Osteoblast (primary cell): ENCODE data around the gene INTS3. TPM values are rescaled to one million over a fixed set of nuclear protein-coding genes. Genes with fewer than 3 reads are reported as not detected.

Experiments used
- DNase-seq: peaks from one replicate; pipeline ENCODE4 v3.0.0; 2011; ENCODE audit warnings: low spot score, mixed read lengths; ENCODE audit not compliant: insufficient read length; ENCODE audit errors: missing footprints
- H2AFZ ChIP-seq: 2 replicates; pipeline ENCODE4 v1.6.0; 2011; ENCODE audit warnings: mild to moderate bottlenecking, low read length
- H3K27ac ChIP-seq: 2 replicates; pipeline ENCODE4 v1.5.1; 2011; ENCODE audit warnings: mild to moderate bottlenecking, low read depth, low read length, moderate library complexity
- H3K27me3 ChIP-seq: 2 replicates; pipeline ENCODE4 v1.6.0; 2012; ENCODE audit warnings: mild to moderate bottlenecking, control low read depth, inconsistent platforms, low read length, moderate library complexity; ENCODE audit not compliant: insufficient read depth
- H3K36me3 ChIP-seq: 2 replicates; pipeline ENCODE4 v1.5.1; 2011; ENCODE audit warnings: mild to moderate bottlenecking, low read length, control low read depth, moderate library complexity; ENCODE audit not compliant: insufficient read depth
- H3K4me1 ChIP-seq: 2 replicates; pipeline ENCODE4 v1.5.1; 2011; ENCODE audit warnings: mild to moderate bottlenecking, low read length, control low read depth, moderate library complexity; ENCODE audit not compliant: insufficient read depth
- H3K4me2 ChIP-seq: 2 replicates; pipeline ENCODE4 v1.6.0; 2011; ENCODE audit warnings: mild to moderate bottlenecking, low read length; ENCODE audit not compliant: insufficient read depth
- H3K4me3 ChIP-seq: fragments of 200-600 bp; sonication (generic); 3 replicates; pipeline ENCODE4 v1.5.1; 2012; ENCODE audit warnings: mild to moderate bottlenecking, low read length, inconsistent platforms; ENCODE audit not compliant: insufficient read depth
- H3K79me2 ChIP-seq: 2 replicates; pipeline ENCODE4 v1.6.0; 2012; ENCODE audit warnings: mild to moderate bottlenecking, low read length, control low read depth, inconsistent platforms; ENCODE audit not compliant: insufficient read depth
- H3K9me3 ChIP-seq: 2 replicates; pipeline ENCODE4 v1.5.1; 2011; ENCODE audit warnings: low read depth, low read length, control low read depth
- H4K20me1 ChIP-seq: 2 replicates; pipeline ENCODE4 v1.6.0; 2012; ENCODE audit warnings: mild to moderate bottlenecking, low read length, control low read depth; ENCODE audit not compliant: insufficient read depth
- CTCF ChIP-seq: IDR thresholded peaks from 2 replicates; pipeline ENCODE4 v1.5.1; 2011; ENCODE audit warnings: mild to moderate bottlenecking, low read depth, low read length, moderate library complexity; ENCODE audit errors: extremely low read depth
- total RNA-seq: library from RNA; depleted of rRNA; stranded (reverse); fragments of >200 nt; gene quantifications from 2 replicates; pipeline ENCODE4 v1.2.3, GENCODE V29; 2012

The INTS3 gene
- total RNA-seq, 1 donor: 42.7 TPM

GRCh38 chr1:153795330-153795837 is 67.5 kb downstream of the INTS3 start:
- Histone ChIP-seq H3K79me2 (no peaks in the 10 kb centered on the region), H3K9me3 (no peaks in the 10 kb centered on the region), H3K27me3 (no peaks in the 10 kb centered on the region), H3K27ac (no peak overlapping the region), H3K4me1 (peaks cover 15% of the 10 kb centered on the region), H3K36me3 (no peaks in the 10 kb centered on the region), H2AFZ (no peak overlapping the region), H3K4me3 (no peak overlapping the region), H4K20me1 (peaks cover 4% of the 10 kb centered on the region), H3K4me2 (no peak overlapping the region)
- TF ChIP-seq CTCF: no peak
- no peak for DNase-seq

DNA sequence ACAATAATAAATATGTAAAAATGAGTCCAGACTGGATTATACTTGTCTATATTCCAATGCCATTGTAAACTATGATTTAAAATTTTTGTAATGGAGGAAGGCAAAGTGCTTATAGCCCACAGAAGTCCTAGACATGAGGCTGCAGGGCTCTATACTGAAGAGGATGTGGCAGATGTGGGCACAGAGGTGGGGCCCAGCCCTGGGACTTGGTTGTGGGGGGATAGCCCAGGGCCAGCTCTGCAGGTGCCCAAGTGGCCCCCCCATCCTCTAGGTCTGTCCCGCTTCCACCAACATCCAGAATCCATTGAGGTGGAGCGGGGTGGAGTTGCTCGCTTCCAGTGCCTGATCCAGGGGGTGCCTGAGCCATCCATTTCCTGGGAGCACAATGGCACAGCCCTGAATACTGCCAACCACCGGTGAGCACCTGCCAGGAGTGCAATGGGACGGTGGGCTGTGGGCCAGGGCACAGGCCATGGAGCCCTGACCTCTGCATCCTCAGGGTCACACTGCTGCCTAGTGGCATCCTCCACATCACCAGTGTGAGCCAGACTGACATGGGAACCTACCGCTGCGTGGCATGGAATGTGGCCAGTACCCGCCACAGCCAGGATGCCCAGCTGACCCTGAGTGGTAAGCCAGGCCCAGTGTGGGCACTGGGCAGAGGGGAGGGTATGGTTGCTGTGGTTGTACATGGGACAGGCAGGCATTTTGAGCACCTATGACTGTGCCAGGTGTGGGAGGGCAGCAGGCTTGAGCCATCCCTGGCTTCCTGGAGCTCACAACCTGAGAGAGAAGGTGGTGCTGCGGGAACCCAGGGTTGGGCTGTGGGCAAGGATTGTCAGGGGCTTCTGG is 68.3 kb downstream of the INTS3 start:
- Histone ChIP-seq H3K27me3 (no peaks in the 10 kb centered on the region), H3K9me3 (no peaks in the 10 kb centered on the region), H3K4me1 (peaks cover 9% of the 10 kb centered on the region), H3K36me3 (no peaks in the 10 kb centered on the region), H3K4me2 (no peak overlapping the region), H2AFZ (no peak overlapping the region), H4K20me1 (peaks cover 4% of the 10 kb centered on the region), H3K27ac (no peak overlapping the region), H3K4me3 (no peak overlapping the region), H3K79me2 (no peaks in the 10 kb centered on the region)
- TF ChIP-seq CTCF: no peak
- no peak for DNase-seq

DNA sequence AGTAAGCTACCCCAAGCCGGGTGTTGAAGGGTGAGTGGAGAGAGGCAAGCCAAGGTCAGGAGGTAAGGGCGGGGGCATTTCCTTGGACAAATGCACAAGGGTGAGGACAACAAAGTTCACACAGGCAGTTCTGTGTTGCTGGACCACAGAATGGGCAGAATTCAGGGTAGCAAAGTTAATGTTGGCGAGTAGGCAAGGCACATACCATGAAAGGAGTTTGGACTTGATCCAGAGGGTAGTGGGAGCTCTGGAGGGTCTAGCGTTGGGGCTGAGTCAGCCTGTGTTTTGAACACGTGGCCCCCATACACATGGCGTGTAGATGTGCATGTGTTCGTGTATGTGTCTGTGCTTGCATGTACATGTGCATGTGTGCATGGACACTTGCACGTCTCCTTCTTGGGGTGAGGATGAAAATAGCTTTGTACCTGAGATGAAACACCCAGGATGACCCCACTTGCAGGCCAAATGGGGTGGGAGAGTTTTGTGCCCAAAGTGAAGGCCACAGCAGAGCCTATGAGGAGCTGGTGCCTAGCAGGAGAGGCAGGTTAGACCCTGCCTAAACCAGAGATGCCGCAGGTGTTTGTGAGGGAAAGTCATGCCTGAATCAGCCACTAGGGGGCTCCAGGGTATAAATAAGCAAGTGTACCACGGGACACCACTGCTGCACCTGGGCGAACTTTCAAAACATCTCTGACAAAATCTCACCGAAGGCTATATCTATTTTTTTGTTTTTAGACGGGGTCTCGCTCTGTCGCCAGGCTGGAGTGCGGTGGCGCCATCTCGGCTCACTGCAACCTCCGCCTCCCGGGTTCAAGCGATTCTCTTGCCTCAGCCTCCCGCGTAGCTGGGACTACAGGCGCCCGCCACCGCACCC is 69.2 kb downstream of the INTS3 start:
- Histone ChIP-seq H3K4me2 (no peak overlapping the region), H3K36me3 (no peaks in the 10 kb centered on the region), H3K4me3 (no peak overlapping the region), H3K27me3 (no peaks in the 10 kb centered on the region), H3K27ac (no peak overlapping the region), H3K9me3 (no peaks in the 10 kb centered on the region), H3K79me2 (no peaks in the 10 kb centered on the region), H3K4me1 (peaks cover under 1% of the 10 kb centered on the region), H4K20me1 (peaks cover 4% of the 10 kb centered on the region), H2AFZ (no peak overlapping the region)
- peak; percentile 96 for DNase-seq
- peak; percentile 80 for TF ChIP-seq CTCF

- no peak for TF ChIP-seq CTCF
- Histone ChIP-seq H3K27ac (no peak overlapping the region), H3K36me3 (no peaks in the 10 kb centered on the region), H3K4me1 (no peaks in the 10 kb centered on the region), H3K27me3 (no peaks in the 10 kb centered on the region), H3K79me2 (no peaks in the 10 kb centered on the region), H4K20me1 (peaks cover 4% of the 10 kb centered on the region), H2AFZ (no peak overlapping the region), H3K4me2 (no peak overlapping the region), H3K9me3 (no peaks in the 10 kb centered on the region), H3K4me3 (no peak overlapping the region)
- DNase-seq: no peak
Observed at GRCh38 chr1:153798468-153798780, 70.6 kb downstream of the INTS3 start.
